ENCODE results near the gene ANXA4. TPM values are rescaled to one million over a fixed set of nuclear protein-coding genes. Genes with fewer than 3 reads are reported as not detected.

ANXA4 gene
- total and polyA plus RNA-seq, 2 experiments from 2014 or later, result 107 to 231 TPM

DNA sequence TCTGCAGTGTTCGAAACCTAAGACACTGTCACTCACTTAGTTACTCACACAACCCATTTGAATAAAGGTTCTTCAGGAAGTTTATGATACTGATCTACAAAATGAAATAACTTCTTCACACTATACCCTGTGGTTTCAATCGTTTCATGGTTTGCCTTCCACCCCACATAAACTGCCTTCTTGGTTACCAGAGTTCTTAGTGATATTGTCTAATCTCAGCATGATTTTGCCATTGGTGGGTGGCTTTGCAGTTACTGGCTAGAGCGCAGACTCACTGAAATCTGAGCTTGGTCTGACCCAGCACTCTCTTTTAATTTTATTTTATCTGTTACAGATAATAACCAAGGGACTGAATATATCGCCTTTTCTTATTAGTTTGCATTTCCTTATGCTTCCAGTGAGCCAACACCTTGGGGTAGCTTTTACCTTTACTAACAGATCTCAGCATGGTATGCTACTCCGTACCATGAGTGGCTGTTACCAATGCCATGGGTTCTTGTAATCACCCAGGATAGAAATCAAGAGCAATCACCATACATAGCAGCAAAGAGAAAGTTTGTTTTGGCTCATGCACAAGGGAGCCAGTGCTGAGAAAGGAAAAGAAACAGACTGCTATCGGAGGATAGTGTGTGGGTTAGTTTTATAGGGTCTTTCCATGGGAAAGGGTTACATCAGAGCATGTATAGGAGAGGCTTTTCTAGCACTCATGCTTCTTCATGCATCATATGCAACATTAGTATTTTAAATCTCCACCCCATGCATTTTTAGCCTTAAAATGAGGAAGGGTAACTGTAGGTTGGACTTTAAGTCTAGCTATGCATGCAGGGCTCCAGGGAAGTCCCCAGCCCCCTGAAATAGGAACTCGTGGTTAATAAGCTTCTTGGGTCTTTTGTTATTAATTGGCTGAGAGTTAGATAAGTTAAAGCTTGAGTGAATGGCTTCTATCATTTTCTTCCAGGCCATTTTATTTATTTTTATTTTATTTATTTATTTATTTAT, 33.3 kb downstream of the ANXA4 start:
- DNase-seq (ENCODE audit: low spot score), result no peak
- Histone ChIP-seq H4K20me1 (ENCODE audit: insufficient read depth, poor library complexity, severe bottlenecking) (no peaks in the 10 kb centered on the region), H3K9me2 (replicated peaks; ENCODE audit: insufficient read depth) (no peaks in the 10 kb centered on the region), H3K27ac (peak overlapping the region; percentile 60), H3K79me2 (peaks cover 43% of the 10 kb centered on the region), H2AFZ (no peak overlapping the region), H3K9me3 (ENCODE audit: low read depth) (no peaks in the 10 kb centered on the region), H3K36me3 (replicated peaks; ENCODE audit: insufficient read depth, low read depth) (no peaks in the 10 kb centered on the region), H3K4me1 (ENCODE audit: insufficient read depth) (peaks cover 40% of the 10 kb centered on the region), H3K4me3 (no peak overlapping the region), H3K4me2 (no peak overlapping the region), H3K27me3 (no peaks in the 10 kb centered on the region)
- TF ChIP-seq EZH2 (IDR thresholded peaks at IDR 0.05; ENCODE audit: borderline replicate concordance) (no peak), EZH2phosphoT487 (IDR thresholded peaks at IDR 0.05; ENCODE audit: low read depth, severe bottlenecking, unreplicated experiment) (no peak)
- TF ChIP-seq, protein P1, sequence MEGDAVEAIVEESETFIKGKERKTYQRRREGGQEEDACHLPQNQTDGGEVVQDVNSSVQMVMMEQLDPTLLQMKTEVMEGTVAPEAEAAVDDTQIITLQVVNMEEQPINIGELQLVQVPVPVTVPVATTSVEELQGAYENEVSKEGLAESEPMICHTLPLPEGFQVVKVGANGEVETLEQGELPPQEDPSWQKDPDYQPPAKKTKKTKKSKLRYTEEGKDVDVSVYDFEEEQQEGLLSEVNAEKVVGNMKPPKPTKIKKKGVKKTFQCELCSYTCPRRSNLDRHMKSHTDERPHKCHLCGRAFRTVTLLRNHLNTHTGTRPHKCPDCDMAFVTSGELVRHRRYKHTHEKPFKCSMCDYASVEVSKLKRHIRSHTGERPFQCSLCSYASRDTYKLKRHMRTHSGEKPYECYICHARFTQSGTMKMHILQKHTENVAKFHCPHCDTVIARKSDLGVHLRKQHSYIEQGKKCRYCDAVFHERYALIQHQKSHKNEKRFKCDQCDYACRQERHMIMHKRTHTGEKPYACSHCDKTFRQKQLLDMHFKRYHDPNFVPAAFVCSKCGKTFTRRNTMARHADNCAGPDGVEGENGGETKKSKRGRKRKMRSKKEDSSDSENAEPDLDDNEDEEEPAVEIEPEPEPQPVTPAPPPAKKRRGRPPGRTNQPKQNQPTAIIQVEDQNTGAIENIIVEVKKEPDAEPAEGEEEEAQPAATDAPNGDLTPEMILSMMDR (IDR thresholded peaks at IDR 0.05; ENCODE audit: poor library complexity), result no peak
- 87% methylated on average over 7 of the region's 7 CpGs for WGBS (ENCODE audit: low lambda C conversion rate, missing lambda C conversion rate)

DNA sequence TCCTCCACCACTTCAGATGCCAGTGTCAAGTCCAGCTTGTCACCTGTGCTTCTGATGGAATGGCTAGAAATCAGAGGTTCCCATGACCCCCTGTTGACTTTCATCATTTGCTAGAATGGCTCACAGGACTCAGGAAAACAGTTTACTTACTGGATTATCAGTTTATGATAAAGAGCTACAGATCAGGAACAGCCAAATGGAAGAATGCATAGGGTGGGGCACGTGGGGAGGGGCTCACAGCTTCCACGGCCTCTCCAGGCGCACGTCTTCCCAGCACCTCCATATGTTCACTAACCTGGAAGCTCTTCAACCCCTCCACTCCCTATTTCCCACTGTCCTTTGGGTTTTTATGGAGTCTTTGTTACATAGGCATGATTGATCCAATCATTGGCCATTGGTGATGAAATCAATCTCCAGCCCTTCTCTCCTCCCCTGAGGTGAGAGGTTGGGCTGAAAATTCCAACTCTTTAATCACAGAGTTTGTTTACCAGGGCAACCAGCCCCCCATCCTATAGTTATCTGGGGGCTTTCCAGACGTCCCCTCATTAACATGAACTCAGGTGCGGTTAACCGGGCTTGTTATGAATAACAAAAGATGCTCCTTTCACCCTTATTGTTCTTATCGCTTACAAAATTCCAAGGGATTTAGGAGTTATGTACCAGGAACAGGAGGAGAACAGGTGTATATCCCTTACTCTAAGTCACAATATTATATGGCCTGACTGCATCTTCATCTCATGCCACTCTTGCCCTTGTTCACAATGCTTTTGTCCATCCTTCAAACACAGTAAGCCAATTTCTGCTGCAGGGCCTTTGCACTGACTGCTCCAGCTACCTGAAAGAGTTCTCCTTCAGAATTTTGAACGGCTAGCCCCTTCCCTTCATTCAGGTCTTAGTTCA, 35.2 kb downstream of the ANXA4 start:
- no peaks in the 10 kb centered on the region for H4K20me1 ChIP-seq (ENCODE audit: insufficient read depth, poor library complexity, severe bottlenecking)
- TF ChIP-seq EZH2 (IDR thresholded peaks at IDR 0.05; ENCODE audit: borderline replicate concordance) (no peak), EZH2phosphoT487 (IDR thresholded peaks at IDR 0.05; ENCODE audit: low read depth, severe bottlenecking, unreplicated experiment) (no peak)
- TF ChIP-seq, protein P1 (IDR thresholded peaks at IDR 0.05; ENCODE audit: poor library complexity), result no peak
- peak; percentile 19 for DNase-seq (ENCODE audit: low spot score)
- H3K79me2 ChIP-seq, result peaks cover 28% of the 10 kb centered on the region
- no peaks in the 10 kb centered on the region for H3K9me3 ChIP-seq (ENCODE audit: low read depth)
- no peak overlapping the region for H3K4me3 ChIP-seq
- WGBS (ENCODE audit: low lambda C conversion rate, missing lambda C conversion rate), result 63% methylated on average over 9 of the region's 9 CpGs
- no peak overlapping the region for H3K4me2 ChIP-seq
- H3K4me1 ChIP-seq (ENCODE audit: insufficient read depth), result peaks cover 40% of the 10 kb centered on the region
- H3K27me3 ChIP-seq, result no peaks in the 10 kb centered on the region
- H3K27ac ChIP-seq, result peak overlapping the region; percentile 96
- H3K36me3 ChIP-seq (replicated peaks; ENCODE audit: insufficient read depth, low read depth), result no peaks in the 10 kb centered on the region
- H3K9me2 ChIP-seq (replicated peaks; ENCODE audit: insufficient read depth), result no peaks in the 10 kb centered on the region
- no peak overlapping the region for H2AFZ ChIP-seq

DNA sequence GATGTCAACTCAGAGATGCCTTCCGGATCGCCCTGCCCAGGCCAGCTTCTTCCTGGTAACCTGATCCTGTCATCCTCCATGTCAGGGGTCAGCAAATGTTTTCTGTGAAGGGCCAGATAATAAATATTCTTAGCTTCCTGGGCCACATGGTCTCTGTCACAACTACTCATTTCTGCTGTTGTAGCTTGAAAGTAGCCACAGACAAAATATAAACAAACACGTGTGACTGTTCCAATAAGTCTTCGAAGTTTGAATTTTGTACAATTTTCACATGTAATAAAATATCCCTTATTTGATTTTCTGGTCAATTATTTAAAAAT, 35.8 kb downstream of the ANXA4 start:
- Histone ChIP-seq H3K36me3 (replicated peaks; ENCODE audit: insufficient read depth, low read depth) (no peaks in the 10 kb centered on the region), H3K79me2 (peaks cover 22% of the 10 kb centered on the region), H3K9me2 (replicated peaks; ENCODE audit: insufficient read depth) (no peaks in the 10 kb centered on the region), H3K4me2 (no peak overlapping the region), H3K27me3 (no peaks in the 10 kb centered on the region), H4K20me1 (ENCODE audit: insufficient read depth, poor library complexity, severe bottlenecking) (no peaks in the 10 kb centered on the region), H3K9me3 (ENCODE audit: low read depth) (no peaks in the 10 kb centered on the region), H2AFZ (no peak overlapping the region), H3K4me1 (ENCODE audit: insufficient read depth) (peaks cover 40% of the 10 kb centered on the region), H3K27ac (peak overlapping the region; percentile 96), H3K4me3 (no peak overlapping the region)
- WGBS (ENCODE audit: low lambda C conversion rate, missing lambda C conversion rate), result 76% methylated on average over 4 of the region's 4 CpGs
- TF ChIP-seq EZH2phosphoT487 (IDR thresholded peaks at IDR 0.05; ENCODE audit: low read depth, severe bottlenecking, unreplicated experiment), result no peak
- no peak for TF ChIP-seq EZH2 (IDR thresholded peaks at IDR 0.05; ENCODE audit: borderline replicate concordance)
- TF ChIP-seq, protein P1 (IDR thresholded peaks at IDR 0.05; ENCODE audit: poor library complexity), result no peak
- DNase-seq (ENCODE audit: low spot score), result no peak
